NCI-H748 (cell line): ENCODE data around the gene PLEKHG5.
"Not testable (repeated sequence)": the region's sequence is repeated elsewhere in the genome, so short reads cannot be mapped to it uniquely, and the experiment has no call there.

Experiments
- DNase-seq: peaks from one replicate; lab custom pipeline; 2025; ENCODE audit not compliant: unreplicated experiment; lab: John Stamatoyannopoulos, UW

The PLEKHG5 gene

GRCh38 chr1:6428453-6428852 lies 63.0 kb downstream of the PLEKHG5 start:
- not testable (repeated sequence) for DNase-seq

- DNase-seq: no peak
Measured at GRCh38 chr1:6427441-6428390, 63.8 kb downstream of the PLEKHG5 start.

DNA sequence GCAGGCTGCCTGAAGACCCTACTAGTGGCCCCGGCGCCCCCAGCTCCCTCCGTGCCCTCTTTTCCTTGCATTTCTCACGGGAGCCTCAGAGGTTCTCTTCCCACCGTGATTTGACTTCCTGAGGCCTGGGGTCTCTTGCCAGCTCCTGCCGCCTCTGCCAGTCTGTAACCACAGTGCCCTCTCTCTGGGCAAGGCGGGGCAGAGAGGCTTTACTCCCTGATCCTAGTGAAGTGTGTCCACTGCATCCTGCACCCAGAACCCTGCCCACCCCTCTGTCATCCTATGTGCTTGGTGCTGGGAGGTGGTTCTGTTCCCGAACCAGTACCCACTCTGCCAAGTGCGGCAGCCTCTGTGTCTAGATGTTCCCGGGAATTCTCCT lies 64.5 kb downstream of the PLEKHG5 start:
- DNase-seq: no peak

DNA sequence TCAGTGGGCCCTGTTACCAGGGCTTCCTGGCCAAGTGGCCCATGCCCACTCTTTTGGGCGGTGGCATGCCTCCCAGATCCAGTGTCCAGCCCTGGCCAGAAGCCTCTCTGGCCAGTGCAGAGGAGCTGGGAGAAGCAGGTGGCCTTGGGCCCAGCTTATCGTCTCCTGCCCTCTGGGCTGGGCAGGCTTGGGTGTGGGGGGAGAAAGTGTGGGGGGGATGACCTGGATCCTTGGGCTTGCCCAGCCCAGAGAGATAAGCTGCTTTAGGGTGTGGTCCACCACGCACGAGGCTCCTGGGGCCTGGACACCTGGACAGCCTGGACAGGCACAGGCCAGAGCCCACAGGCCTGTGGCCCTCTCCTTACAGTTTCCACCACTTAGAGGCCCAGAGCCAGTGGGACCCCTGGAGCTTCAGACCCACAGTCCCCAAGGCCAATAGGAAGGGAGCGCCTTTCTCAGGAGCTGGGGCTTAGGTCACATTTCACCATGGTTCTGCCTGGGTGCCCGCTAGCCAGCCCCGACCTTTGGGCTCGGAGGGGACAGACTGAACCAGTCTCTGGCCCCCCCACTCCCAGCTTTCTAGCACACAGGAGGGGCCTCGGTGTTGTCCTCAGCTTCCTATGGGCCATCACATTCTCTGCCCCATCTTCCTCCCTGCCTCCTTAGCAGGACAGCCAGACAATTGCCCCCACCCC lies 65.0 kb downstream of the PLEKHG5 start:
- DNase-seq: no peak

GRCh38 chr1:6425658-6426057 lies 65.8 kb downstream of the PLEKHG5 start:
- no peak for DNase-seq

DNA sequence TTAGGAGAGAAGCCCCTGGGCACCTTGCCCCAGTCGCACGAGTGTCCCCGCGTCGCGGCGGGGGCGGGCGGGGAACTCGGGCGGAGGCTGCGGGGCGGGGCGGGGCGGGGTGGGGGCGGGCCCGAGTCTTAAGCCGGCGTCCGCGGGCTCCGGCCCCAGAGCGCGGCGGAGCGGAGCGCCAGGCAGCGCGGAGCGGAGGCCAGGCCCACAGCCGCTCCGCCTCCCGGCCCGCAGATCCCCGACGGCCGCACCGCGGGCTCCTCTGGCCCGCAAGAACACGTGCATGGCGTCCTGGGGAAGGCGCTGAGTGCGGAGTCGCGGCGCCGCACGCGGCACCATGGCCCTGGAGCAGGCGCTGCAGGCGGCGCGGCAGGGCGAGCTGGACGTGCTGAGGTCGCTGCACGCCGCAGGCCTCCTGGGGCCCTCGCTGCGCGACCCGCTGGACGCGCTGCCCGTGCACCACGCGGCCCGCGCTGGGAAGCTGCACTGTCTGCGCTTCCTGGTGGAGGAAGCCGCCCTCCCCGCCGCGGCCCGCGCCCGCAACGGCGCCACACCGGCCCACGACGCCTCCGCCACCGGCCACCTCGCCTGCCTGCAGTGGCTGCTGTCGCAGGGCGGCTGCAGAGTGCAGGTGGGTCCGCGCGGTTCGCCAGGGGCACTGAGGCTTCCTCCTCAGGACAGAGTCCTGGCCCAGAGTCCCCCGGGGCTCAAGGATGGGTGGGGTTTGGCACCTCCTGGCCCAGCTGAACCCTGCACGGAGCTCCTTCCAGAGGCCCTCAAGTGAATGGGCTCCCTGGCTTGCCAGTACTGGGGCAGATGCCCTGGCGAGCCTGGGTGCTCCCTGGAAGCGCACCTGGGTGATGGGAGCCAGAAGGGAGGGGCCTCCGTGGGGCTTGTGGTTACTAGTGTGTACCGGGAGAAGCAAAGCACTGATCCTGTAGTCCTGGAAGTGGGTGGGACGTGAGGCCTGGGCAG lies 66.6 kb downstream of the PLEKHG5 start, which contains the start of gene ESPN:
TSS of gene ESPN (plus strand) at position 158 of the 975 bp plus-strand sequence. CDS start at position 338, 180 bp downstream.
- peak; percentile 42 for DNase-seq

DNA sequence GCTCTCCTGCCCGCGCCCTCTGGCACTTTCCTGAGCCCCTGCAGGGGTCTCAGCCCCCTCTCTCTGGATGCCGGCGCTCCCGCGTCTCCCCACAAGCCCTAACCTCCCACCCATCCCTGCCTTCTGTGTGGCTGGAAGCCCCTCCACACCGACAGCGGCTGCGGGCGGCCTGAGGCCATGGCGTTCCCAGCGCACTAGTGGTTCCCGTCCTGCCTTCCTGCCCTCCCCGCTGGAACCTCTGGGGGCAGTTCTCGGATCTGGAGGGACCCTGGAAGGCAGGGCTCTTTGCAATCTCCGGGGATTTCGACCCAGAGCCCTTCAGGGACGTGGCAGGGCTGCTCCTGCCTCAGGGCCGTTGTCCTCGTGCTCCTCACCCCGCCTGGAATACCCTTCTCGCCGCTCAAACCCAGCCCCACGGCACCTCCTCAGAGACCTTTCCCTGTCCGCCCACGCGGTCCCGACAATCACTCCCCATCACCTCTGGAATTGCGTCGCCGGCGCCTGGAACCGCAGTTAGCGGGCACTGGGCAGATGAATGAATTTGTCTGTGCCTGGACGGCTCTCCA lies 67.4 kb downstream of the PLEKHG5 start:
- peak; percentile 36 for DNase-seq

- DNase-seq: peak; percentile 80
Measured at GRCh38 chr1:6423321-6423999, 68.0 kb downstream of the PLEKHG5 start.

GRCh38 chr1:6421266-6421665 lies 70.2 kb downstream of the PLEKHG5 start:
- DNase-seq: no peak

- DNase-seq: no peak
Measured at GRCh38 chr1:6420454-6421042, 70.9 kb downstream of the PLEKHG5 start.

- peak; percentile 59 for DNase-seq
Measured at GRCh38 chr1:6419804-6420453, 71.5 kb downstream of the PLEKHG5 start, which contains the start of gene HES2. Gene HES2, minus strand, starts transcription at chr1:6419919. Its CDS starts 99 bp downstream, at chr1:6419820.

GRCh38 chr1:6419397-6419803 lies 72.1 kb downstream of the PLEKHG5 start:
- peak; percentile 60 for DNase-seq

DNA sequence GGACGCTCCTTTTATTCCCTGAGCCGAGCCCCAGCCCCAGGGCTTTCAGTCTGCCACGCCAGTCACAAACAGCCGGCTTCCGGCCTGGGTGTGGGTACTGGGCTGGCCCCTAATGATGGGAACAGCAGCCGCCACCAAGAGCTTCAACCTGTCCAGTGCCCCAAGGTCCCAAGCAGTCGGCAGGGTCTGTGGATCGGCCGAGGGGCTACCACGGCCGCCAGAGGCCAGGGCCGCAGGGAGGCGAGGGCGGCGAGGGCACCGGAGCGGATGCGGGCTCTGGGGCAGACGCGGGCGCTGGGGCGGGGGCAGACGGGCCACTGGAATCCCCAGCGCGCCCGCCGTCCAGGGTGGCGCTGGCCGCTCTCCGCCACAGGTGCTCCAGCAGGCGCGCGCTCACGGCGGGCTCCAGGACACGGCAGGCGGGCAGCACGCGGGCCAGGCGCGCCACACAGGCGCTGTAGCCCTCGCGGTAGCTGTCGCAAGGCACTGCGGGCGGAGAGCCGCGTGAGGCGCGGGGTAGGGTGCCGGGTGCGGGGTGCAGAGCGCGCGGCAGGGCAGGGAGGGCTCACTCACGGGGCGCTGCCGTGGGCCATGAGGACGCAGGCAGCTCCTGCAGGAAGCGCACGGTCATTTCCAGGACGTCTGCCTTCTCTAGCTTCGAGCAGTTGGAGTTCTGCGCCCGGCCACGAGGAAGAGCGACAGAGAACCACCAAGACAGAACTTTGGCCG lies 72.6 kb downstream of the PLEKHG5 start:
- no peak for DNase-seq

DNA sequence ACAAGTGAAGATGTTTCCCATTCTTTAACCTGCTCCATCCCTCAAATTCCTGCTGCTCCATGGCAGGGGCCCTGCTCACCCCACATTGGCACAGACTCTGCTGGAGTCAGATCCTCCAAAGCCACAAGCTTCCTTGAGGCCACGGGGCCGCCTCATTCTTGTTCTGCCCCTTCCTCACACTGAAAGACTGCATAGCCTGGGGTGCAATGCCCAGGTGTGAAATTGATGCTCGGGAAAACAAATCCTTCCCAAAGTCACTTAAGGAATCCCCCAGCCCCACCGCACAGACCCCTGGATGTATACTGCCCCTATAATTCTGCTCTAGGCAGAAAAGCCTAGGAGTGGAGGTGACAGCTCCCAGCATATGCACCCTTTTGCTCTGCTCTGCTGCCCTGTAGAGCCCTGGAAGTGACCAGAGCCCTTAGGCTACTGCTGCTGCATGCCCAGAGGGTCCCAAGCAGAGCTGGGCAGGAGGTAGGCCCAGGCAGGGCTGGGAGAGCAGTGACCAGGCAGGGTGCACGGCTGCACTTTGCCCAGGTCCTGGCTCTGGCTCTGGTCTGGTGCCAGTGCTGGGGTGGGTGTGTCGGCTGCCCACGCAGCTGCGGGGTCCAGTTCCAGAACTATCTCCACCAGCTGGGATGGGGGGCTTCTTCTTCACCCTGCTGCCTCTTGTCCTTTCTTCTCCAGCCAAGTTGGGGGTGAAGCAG lies 73.4 kb downstream of the PLEKHG5 start:
- DNase-seq: no peak
